ENCODE results near the gene PLA2G12A. TPM values are rescaled to one million over a fixed set of nuclear protein-coding genes. Genes with fewer than 3 reads are reported as not detected.

PLA2G12A gene
- total RNA-seq, 1 donor from 2014 or later, result 54.7 TPM

DNA sequence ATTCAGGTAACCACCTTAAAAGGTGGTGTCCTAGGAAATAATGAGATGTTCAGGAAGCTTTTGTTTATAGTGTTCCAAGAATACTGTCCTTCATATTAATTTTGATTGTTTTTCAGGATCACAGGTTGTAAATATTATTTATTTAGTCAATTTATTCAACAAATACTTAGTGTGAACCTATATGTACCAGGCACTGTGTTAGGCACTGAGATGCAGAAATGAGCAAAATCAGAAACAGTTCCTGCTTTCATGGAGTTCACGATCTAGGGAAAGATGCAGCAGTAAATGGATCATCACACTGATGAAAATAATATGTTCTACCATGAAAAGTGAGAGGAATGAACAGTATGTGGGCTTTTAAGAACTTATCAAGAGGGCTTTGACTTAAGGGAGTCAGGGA, 18.2 kb upstream of the PLA2G12A start:
- no peak overlapping the region for H3K4me3 Mint-ChIP-seq (ENCODE audit: low read depth)
- H3K4me1 Mint-ChIP-seq (ENCODE audit: low read depth), result peaks cover 2% of the 10 kb centered on the region
- TF ChIP-seq, protein P1, sequence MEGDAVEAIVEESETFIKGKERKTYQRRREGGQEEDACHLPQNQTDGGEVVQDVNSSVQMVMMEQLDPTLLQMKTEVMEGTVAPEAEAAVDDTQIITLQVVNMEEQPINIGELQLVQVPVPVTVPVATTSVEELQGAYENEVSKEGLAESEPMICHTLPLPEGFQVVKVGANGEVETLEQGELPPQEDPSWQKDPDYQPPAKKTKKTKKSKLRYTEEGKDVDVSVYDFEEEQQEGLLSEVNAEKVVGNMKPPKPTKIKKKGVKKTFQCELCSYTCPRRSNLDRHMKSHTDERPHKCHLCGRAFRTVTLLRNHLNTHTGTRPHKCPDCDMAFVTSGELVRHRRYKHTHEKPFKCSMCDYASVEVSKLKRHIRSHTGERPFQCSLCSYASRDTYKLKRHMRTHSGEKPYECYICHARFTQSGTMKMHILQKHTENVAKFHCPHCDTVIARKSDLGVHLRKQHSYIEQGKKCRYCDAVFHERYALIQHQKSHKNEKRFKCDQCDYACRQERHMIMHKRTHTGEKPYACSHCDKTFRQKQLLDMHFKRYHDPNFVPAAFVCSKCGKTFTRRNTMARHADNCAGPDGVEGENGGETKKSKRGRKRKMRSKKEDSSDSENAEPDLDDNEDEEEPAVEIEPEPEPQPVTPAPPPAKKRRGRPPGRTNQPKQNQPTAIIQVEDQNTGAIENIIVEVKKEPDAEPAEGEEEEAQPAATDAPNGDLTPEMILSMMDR (IDR thresholded peaks at IDR 0.05; ENCODE audit: unreplicated experiment), result no peak
- DNase-seq (ENCODE audit: low spot score, unreplicated experiment), result no peak
- H3K27me3 Mint-ChIP-seq, result no peaks in the 10 kb centered on the region
- H3K36me3 Mint-ChIP-seq (ENCODE audit: insufficient read depth), result no peaks in the 10 kb centered on the region
- H3K9me3 Mint-ChIP-seq (ENCODE audit: low read depth), result no peaks in the 10 kb centered on the region
- no peak overlapping the region for H3K27ac Mint-ChIP-seq

DNA sequence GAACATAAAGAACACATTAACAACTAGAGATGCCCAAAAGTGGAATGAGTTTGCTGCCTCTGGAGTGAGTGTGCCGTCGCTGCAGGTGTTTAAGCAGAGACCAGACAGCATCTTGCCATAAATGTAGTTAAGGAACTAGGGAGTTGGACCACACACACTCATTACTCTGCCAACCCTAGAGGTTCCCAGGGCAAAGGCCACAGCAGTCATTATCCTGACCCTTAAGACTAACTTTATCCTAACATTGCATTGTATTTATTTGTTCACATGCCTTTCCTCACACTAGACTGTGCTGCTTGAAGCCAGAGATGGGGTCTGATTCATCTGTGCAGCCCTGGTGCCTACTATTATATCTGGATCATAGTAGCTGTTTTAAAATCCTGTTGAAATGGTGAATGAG, 16.9 kb upstream of the PLA2G12A start:
- Mint-ChIP-seq H3K36me3 (ENCODE audit: insufficient read depth) (no peaks in the 10 kb centered on the region), H3K9me3 (ENCODE audit: low read depth) (no peaks in the 10 kb centered on the region), H3K4me1 (ENCODE audit: low read depth) (peaks cover 4% of the 10 kb centered on the region), H3K27me3 (no peaks in the 10 kb centered on the region), H3K4me3 (ENCODE audit: low read depth) (no peak overlapping the region), H3K27ac (no peak overlapping the region)
- no peak for DNase-seq (ENCODE audit: low spot score, unreplicated experiment)
- TF ChIP-seq, protein P1 (IDR thresholded peaks at IDR 0.05; ENCODE audit: unreplicated experiment), result no peak

DNA sequence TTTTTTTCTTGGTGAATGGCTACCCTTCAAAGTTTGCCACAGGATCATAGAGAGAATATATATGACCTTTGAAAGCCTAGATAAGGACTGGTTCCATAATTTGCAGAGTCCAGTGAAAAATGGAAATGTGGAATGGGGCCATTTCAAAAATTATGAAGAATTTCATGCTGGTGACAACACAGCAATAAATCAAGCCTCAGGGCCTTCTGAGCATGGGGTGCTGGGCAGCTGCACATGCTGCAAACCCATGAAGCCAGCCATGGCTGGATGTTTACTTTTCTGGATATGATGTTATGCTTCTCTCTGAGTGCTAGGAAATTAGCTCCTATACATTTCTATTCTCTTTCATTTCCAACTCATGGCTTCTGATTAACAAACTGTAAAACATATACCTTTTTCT, 16.0 kb upstream of the PLA2G12A start:
- DNase-seq (ENCODE audit: low spot score, unreplicated experiment), result no peak
- TF ChIP-seq, protein P1 (IDR thresholded peaks at IDR 0.05; ENCODE audit: unreplicated experiment), result no peak
- Mint-ChIP-seq H3K4me1 (ENCODE audit: low read depth) (peaks cover 4% of the 10 kb centered on the region), H3K27me3 (no peaks in the 10 kb centered on the region), H3K27ac (no peak overlapping the region), H3K36me3 (ENCODE audit: insufficient read depth) (no peaks in the 10 kb centered on the region), H3K4me3 (ENCODE audit: low read depth) (no peak overlapping the region), H3K9me3 (ENCODE audit: low read depth) (no peaks in the 10 kb centered on the region)

DNA sequence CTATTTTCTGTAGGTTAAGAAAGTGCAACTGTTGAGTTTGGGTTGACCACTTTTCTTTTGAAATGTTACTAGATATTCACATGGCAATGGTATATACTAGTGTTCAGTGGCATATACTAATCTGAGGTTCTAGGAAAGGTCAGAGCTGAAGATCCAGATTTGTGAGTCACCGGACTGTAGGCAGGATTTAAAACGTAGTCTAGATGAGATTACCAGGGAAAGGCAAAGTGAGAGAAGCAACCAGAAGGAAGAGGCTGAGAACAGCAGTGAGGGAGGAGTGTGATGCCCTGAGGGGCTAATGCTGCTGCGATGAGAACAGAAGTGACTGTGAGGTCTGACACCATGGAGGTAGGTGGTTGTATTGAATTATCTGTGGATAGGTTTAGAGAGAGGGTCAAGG, 9.7 kb upstream of the PLA2G12A start:
- no peaks in the 10 kb centered on the region for H3K36me3 Mint-ChIP-seq (ENCODE audit: insufficient read depth)
- H3K4me3 Mint-ChIP-seq (ENCODE audit: low read depth), result no peak overlapping the region
- TF ChIP-seq, protein P1 (IDR thresholded peaks at IDR 0.05; ENCODE audit: unreplicated experiment), result no peak
- DNase-seq (ENCODE audit: low spot score, unreplicated experiment), result no peak
- peaks cover 3% of the 10 kb centered on the region for H3K27me3 Mint-ChIP-seq
- H3K27ac Mint-ChIP-seq, result no peak overlapping the region
- peaks cover 2% of the 10 kb centered on the region for H3K4me1 Mint-ChIP-seq (ENCODE audit: low read depth)
- H3K9me3 Mint-ChIP-seq (ENCODE audit: low read depth), result no peaks in the 10 kb centered on the region

DNA sequence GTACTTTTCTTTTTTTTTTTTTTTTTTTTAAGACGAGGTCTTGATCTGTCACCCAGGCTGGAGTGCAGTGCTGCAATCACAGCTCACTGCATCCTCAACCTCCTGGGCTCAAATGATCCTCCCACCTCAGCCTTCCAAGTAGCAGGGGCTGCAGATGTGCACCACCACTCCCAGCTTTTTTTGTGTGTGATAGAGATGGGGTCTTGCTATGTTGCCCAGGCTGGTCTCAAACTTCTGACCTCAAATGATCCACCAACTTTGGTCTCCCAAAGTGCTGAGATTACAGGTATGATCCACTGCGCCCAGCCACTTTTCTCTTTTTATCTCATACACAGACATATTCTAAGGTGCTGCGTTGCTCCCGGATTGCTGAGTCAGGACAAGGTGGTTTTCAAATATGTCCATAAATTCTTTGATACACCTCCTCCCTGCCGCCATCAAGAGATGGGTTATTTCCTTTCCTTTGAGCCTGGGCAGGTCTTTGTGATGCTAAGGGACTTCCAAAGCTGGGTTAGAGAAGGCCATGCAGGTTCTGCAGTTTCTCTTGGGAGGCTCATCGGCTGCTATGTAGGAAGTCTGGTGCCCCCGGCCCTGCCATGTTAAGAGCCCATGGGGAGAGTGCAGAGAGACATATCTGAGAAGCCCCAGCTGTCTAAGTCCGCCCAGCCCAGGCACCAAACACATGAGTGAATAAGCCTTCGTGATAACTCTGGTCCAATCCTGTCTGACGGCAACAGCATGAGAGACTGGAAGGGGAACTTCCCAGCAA, 8.4 kb upstream of the PLA2G12A start:
- peaks cover 2% of the 10 kb centered on the region for H3K4me1 Mint-ChIP-seq (ENCODE audit: low read depth)
- peaks cover 4% of the 10 kb centered on the region for H3K27me3 Mint-ChIP-seq
- H3K4me3 Mint-ChIP-seq (ENCODE audit: low read depth), result no peak overlapping the region
- no peaks in the 10 kb centered on the region for H3K36me3 Mint-ChIP-seq (ENCODE audit: insufficient read depth)
- H3K9me3 Mint-ChIP-seq (ENCODE audit: low read depth), result no peaks in the 10 kb centered on the region
- no peak overlapping the region for H3K27ac Mint-ChIP-seq
- no peak for DNase-seq (ENCODE audit: low spot score, unreplicated experiment)
- TF ChIP-seq, protein P1 (IDR thresholded peaks at IDR 0.05; ENCODE audit: unreplicated experiment), result no peak

All from progenitor cell of endocrine pancreas (in vitro differentiated cells).